ENCODE measurements around the gene CNN2. TPM values are rescaled to one million over a fixed set of nuclear protein-coding genes. Genes with fewer than 3 reads are reported as not detected.

Gene CNN2
- total RNA-seq = 94.0 TPM
- long read RNA-seq, transcript CNN2-206 (1 exons, 2,266 nt) = minor isoform, 17 of 62 reads
- long read RNA-seq, transcript CNN2-201 (7 exons, 2,179 nt) = major isoform, 38 of 62 reads
- long read RNA-seq, partial matches to known transcripts = 3 of 62 reads
- long read RNA-seq, other reads (novel, unspliced or antisense) = 2 of 62 reads

DNA sequence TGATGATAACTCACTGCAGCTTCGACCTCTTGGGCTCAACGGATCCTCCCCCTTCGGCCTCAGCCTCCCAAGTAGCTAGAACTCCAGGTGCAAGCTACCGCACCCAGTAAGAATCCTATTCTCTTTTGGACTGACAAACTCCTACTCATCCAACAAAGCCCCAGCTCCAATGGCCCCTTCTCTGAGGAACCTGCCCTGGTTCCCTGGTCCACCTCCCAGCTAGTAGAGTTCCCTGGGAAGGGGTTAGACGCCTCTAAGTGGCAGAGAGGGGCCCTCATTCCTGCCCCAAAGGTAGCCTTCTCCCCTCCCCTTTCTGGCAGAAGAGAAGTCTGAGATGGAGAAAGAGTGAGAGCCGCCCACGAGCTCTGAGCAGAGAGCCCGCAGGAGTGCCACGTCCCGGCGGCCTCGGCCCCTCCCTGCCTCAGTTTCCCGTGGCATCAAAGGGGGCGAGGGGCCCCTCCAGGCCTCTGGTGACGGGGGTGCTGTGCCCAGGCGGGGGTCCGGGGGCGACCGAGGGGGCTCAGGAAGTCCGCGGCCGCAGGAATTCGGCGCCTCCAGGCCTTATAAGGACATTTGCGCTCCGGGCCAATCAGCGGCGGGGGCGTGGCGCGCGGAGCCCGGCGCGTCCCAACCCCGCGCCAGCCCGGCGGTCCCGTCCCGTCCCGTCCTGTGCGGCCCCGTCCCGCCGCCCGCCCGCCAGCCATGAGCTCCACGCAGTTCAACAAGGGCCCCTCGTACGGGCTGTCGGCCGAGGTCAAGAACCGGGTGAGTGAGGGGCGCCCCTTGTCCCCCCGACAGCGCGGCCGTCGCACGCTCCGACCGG is at the start of gene CNN2:
Gene CNN2 (plus strand): TSS at position 649 of the 823 bp plus-strand sequence. CDS start 54 bp downstream, at position 703.
- peak; percentile 78 for ATAC-seq
- intact Hi-C loops (cut with micrococcal nuclease) = no loop called here
- DNase-seq = peak; percentile 90

DNA sequence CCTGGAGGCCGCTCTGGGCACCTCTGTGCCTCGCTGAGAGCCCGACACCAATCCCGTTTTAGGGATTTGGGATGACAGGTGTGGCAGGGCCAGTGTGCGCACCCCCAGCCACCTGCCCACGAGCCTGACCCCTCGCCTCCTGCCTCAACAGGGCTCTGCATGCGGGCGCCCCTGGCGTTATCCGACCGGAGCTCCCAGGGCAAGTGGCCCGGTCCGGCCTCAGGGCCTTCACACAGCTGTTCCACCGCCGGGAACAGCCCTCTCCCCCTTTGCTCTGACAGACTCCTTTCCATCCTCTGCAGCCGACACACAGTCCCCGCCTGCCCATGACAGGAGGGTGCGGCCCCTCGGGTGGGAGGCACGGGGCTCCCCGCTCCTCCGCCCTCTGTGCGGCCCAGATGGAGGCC is 49.3 kb upstream of the CNN2 start:
- DNase-seq (no peak), ATAC-seq (no peak)
- intact Hi-C loops (cut with micrococcal nuclease) = no loop called here

DNA sequence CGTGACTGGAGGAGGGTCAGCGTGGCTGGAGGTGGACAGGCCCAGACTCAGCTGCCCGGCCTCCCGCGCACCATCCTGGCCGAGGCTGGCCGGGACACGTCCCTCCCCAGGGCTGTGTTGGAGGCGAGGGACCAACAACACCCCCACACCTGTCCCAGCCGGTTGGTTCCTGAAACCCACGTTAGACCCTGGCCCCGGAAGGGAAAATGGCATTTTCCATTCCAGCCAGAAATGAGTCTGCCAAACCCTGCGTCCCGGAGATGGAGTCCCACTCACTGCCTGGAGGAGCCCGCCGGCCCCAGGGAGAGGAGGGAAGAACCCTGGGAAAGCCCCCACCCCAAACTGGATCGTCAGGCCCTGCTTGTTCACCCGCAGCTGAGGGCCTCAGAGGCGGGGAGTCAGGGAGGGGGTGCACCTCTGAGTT is 47.1 kb upstream of the CNN2 start:
- no peak for DNase-seq
- no peak for ATAC-seq
- intact Hi-C loops (cut with micrococcal nuclease) = no loop called here

- DNase-seq (no peak), ATAC-seq (no peak)
- intact Hi-C loops (cut with micrococcal nuclease) = loop anchor here (5.0 kb wide), 1 partner anchor 58 kb away; no protein-coding TSS in a partner anchor
Observed at GRCh38 chr19:980133-980998, 46.0 kb upstream of the CNN2 start.

DNA sequence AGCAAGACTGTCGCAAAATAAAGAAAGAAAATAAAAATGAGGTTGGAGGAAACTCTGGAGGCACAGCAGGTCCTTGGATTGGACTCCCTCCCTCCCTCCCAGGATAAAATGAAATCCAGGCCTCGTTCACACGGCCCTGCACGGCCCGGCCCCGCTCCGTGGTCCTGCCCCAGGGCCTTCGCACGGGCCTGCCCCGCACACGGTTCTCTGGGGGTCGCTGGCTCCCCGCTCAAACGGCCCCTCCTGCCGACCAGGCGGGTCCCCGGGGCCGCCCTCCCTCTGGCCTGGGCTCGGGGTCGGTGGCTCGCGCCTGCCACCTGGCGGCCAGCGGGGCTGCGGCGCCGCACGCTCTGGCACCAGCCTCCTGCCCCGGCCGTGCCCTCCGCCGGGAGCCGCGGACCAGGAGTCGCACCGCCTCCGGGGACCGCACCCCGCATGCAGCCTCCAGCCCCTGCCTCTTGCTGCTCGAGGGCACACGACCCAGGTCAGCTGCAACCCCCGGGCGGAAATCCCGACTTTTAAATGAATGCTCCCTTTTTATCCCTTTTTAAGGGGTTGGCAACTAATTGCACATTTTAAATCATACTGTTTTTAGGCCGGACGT is 43.7 kb upstream of the CNN2 start:
- intact Hi-C loops (cut with micrococcal nuclease) = loop anchor here (5.0 kb wide), 1 partner anchor 60 kb away; no protein-coding TSS in a partner anchor
- DNase-seq (peak; percentile 87), ATAC-seq (peak; percentile 84)

GRCh38 chr19:984165-984967 is 42.0 kb upstream of the CNN2 start, which contains the start of gene WDR18:
WDR18 (plus strand) TSS chr19:984345; CDS start chr19:984354, 9 bp downstream.
- ATAC-seq (peak; percentile 96), DNase-seq (peak; percentile 97)
- intact Hi-C loops (cut with micrococcal nuclease) = loop anchor here (5.0 kb wide), 1 partner anchor 62 kb away; no protein-coding TSS in a partner anchor

GRCh38 chr19:986083-986482 is 40.3 kb upstream of the CNN2 start:
- ATAC-seq (no peak), DNase-seq (no peak)
- intact Hi-C loops (cut with micrococcal nuclease) = no loop called here

GRCh38 chr19:988081-988480 is 38.3 kb upstream of the CNN2 start:
- intact Hi-C loops (cut with micrococcal nuclease) = no loop called here
- ATAC-seq = no peak
- DNase-seq = no peak

DNA sequence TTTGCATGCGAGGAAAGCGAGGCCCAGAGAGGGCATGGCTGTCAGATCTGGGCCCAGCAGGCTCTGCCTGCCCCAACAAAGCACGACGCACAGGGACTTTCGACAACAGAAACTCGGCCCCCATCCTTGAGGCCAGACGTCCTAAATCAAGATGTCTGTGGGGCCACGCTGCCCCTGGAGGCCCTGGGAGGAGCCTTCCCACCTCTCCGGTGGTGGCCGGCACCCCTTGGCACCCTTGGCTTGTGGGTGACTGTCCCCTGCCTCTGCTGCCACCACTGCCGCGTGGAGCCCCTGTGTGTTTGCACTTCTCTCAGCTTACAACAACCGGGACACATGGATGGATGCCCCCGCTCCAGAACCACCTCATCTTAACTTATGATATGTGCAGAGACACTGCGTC is 37.9 kb upstream of the CNN2 start:
- no peak for DNase-seq

GRCh38 chr19:989381-990081 is 36.9 kb upstream of the CNN2 start:
- ATAC-seq (no peak), DNase-seq (no peak)
- intact Hi-C loops (cut with micrococcal nuclease) = no loop called here

More for the DNA sequence above, 37.9 kb upstream of the CNN2 start:
- no peak for ATAC-seq
- intact Hi-C loops (cut with micrococcal nuclease) = no loop called here

DNA sequence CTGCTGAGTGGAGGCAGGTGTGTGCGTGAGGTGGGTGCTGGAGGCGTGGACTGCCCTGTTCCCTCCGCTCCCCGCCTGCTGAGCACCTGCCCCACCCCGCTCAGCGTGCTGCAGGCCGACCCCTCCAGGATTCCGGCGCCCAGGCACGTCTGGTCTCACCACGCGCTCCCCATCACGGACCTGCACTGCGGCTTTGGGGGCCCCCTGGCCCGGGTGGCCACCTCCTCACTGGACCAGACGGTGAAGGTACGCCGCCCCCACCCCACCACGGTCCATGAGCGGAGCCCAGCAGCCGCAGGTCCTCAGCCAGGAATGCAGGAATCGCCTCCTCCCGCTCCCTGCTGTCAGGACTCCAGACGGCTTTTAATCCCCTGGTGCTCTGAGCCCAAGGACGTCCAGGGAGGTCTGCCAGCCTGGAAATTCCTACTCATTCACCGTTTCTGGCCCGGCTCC is 36.3 kb upstream of the CNN2 start:
- intact Hi-C loops (cut with micrococcal nuclease) = no loop called here
- no peak for DNase-seq

DNA sequence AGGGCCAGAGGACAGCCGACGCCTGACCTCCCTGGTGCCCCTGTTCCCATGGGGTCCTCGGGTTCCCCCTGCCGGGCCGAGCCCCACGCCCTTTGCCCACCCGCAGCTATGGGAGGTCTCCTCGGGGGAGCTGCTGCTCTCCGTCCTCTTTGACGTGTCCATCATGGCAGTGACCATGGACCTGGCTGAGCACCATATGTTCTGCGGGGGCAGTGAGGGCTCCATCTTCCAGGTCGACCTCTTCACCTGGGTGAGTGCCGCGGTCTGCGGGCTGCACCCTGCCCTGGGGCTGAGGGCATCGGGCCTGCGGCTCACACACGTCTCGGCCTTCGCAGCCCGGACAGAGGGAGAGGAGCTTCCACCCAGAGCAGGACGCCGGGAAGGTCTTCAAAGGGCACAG is 35.7 kb upstream of the CNN2 start:
- intact Hi-C loops (cut with micrococcal nuclease) = no loop called here
- no peak for DNase-seq
- no peak for ATAC-seq

More for the DNA sequence above, 36.3 kb upstream of the CNN2 start:
- no peak for ATAC-seq

DNA sequence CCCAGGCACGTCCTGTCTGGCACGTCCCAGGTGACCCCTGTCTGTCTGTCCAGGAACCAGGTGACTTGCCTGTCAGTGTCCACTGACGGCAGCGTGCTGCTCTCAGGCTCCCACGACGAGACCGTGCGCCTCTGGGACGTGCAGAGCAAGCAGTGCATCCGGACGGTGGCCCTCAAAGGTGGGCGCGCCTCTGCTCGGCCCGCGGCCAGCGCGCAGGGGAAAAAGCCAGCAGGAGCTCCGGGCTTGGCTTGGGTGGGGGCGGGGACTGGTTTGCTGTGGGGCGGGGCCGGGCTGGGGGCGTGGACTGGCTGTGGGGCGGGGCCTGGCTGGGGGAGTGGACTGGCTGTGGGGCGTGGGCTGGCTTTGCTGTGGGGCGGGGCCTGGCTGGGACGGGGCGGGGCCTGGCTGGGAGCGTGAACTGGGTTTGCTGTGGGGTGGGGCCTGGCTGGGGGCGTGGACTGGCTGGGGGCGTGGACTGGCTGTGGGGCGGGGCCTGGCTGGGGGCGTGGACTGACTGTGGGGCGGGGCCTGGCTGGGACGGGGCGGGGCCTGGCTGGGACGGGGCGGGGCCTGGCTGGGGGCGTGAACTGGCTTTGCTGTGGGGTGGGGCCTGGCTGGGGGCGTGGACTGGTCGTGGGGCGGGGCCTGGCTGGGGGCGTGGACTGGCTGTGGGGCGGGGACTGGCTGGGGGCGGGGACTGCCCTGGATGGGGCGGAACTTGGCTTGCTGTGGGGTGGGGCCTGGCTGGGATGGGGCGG is 35.1 kb upstream of the CNN2 start:
- ATAC-seq (peak; percentile 22), DNase-seq (no peak)
- intact Hi-C loops (cut with micrococcal nuclease) = no loop called here

DNA sequence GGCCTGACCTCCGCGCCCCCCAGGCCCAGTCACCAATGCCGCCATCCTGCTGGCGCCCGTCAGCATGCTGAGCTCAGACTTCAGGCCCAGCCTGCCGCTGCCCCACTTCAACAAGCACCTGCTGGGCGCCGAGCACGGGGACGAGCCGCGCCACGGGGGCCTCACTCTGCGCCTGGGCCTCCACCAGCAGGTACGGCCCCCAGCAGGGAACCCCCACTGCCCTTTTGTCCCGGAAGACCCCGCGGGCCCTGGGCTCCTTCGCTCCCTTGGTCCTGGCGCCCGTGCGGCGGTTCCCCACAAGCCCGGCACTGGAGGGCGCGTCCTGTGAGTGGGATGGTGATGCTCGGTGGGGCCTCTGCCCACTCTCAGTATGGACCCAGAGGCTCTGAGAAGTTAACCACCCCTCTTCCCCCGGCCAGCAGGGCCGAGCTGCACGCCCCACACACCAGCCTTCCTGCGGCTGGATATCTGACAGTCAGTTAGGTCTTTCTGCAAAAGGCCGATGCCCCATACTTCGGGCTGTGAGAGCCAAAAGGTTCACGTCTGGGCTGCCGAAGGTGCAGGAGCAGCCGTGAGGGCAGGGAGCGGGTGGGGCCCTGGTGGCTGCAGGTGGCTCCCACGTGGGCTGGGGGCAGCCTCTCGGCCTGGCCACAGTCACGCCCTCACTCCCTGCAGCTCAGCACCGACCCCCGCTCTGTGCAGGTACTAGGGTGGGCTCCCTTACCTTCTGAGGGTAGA is 34.3 kb upstream of the CNN2 start:
- intact Hi-C loops (cut with micrococcal nuclease) = no loop called here
- DNase-seq (no peak), ATAC-seq (no peak)

DNA sequence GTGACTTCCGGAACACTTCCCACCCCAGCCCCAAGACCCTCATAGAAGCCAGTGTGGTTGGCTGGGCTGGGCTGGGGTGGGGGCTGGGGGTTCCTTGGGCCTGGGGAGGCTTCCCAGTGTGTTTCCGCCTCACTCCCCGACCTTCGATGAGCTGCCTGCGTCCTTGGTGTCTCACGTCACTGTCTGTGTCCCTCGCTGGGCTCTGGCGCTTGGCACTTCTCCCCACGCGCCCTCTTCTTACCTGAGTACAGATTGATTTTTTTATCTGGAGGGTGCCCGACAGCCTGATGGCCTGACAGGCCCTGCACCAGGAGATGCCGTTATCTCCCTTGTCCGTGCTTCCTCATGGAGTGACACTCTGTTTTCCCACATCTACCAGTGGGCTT is 33.7 kb upstream of the CNN2 start:
- no peak for ATAC-seq

DNA sequence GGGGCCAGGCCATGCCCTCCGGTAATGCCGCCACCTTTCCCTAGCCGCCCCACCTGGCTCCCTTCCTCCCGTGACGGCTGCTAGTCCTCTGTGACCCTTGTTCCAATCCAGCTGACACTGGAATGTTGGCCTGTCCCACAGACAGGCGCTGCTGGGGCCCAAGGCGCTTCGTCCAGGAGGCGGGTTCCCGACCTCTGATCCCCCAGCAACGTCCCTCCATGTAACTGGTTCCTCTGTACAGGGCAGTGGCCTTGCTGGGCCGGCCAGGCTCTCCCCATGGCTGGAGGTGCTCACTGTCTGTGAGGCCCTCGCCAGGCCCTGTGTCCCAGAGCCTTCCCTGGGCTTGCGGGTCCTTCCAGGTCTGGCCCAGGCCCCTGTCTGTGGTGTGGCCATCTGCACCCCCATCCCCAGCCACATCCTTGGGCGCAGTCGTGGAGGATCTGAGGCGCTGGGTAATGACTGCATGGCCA is 33.0 kb upstream of the CNN2 start:
- ATAC-seq = no peak
- intact Hi-C loops (cut with micrococcal nuclease) = no loop called here
- no peak for DNase-seq

More for the DNA sequence above, 33.7 kb upstream of the CNN2 start:
- DNase-seq = no peak
- intact Hi-C loops (cut with micrococcal nuclease) = no loop called here
